Calu3 (cell line): Measurements from ENCODE around the gene WDFY4. TPM values are rescaled to one million over a fixed set of nuclear protein-coding genes. Genes with fewer than 3 reads are reported as not detected.

Source experiments
- BruUV-seq: library from RNA; stranded (reverse); fragments of 400-500 nt; replicated peaks from 2 replicates; lab custom pipeline; 2021; lab: Mats Ljungman, UMichigan
- CTCF ChIA-PET: fragments of 300-600 bp; sonication (Branson Sonifier 250); formaldehyde crosslinking; loops from one replicate; lab custom pipeline; 2022; ENCODE audit warnings: antibody characterized with exemption; lab: Charles Lee
- DNase-seq: peaks from one replicate; pipeline ENCODE4 v3.0.0; 2022
- H3K27ac Mint-ChIP-seq: one replicate; pipeline ENCODE4 v1.8.0; 2022; ENCODE audit warnings: mixed read lengths; ENCODE audit not compliant: unreplicated experiment
- H3K27me3 Mint-ChIP-seq: one replicate; pipeline ENCODE4 v1.8.0; 2022; ENCODE audit warnings: mixed read lengths; ENCODE audit not compliant: unreplicated experiment
- H3K36me3 Mint-ChIP-seq: one replicate; pipeline ENCODE4 v1.8.0; 2022; ENCODE audit warnings: mild to moderate bottlenecking, moderate library complexity, mixed read lengths; ENCODE audit not compliant: insufficient read depth, unreplicated experiment
- H3K4me1 Mint-ChIP-seq: one replicate; pipeline ENCODE4 v1.8.0; 2022; ENCODE audit warnings: mild to moderate bottlenecking, low read depth, mixed read lengths; ENCODE audit not compliant: unreplicated experiment
- H3K4me3 Mint-ChIP-seq: one replicate; pipeline ENCODE4 v1.8.0; 2022; ENCODE audit warnings: mild to moderate bottlenecking, low read depth, moderate library complexity, mixed read lengths; ENCODE audit not compliant: unreplicated experiment
- H3K9me3 Mint-ChIP-seq: one replicate; pipeline ENCODE4 v1.8.0; 2022; ENCODE audit warnings: low read depth, mixed read lengths; ENCODE audit not compliant: unreplicated experiment
- CTCF ChIP-seq: fragments of 200-600 bp; IDR thresholded peaks from one replicate; pipeline ENCODE4 v1.8.0; 2022; ENCODE audit warnings: antibody characterized with exemption; ENCODE audit not compliant: unreplicated experiment
- intact Hi-C: fragments of 100-400 bp; cut with micrococcal nuclease; formaldehyde crosslinking; loops from one replicate; pipeline ENCODE4 v1.10.0; 2022; ENCODE audit not compliant: unreplicated experiment
- total RNA-seq: library from RNA; stranded (reverse); gene quantifications from 2 replicates; pipeline ENCODE4 v1.2.3, GENCODE V29; 2022

The WDFY4 gene
- total RNA-seq, 1 experiment from 2014 or later, result not detected

GRCh38 chr10:48838834-48839233 is 154.2 kb downstream of the WDFY4 start:
- CTCF ChIA-PET, result no interaction called here
- H3K36me3 Mint-ChIP-seq, result no peaks in the 10 kb centered on the region
- DNase-seq, result no peak
- no peaks in the 10 kb centered on the region for H3K4me1 Mint-ChIP-seq
- no peaks in the 10 kb centered on the region for H3K9me3 Mint-ChIP-seq
- intact Hi-C loops, result no loop called here
- no peak overlapping the region for H3K27ac Mint-ChIP-seq
- no TSS peak for BruUV-seq
- peaks cover 93% of the 10 kb centered on the region for H3K27me3 Mint-ChIP-seq
- TF ChIP-seq CTCF, result no peak
- H3K4me3 Mint-ChIP-seq, result no peak overlapping the region

- CTCF ChIA-PET, result no interaction called here
- no peak for DNase-seq
- BruUV-seq, result no TSS peak
- no peak for TF ChIP-seq CTCF
- Mint-ChIP-seq H3K36me3 (no peaks in the 10 kb centered on the region), H3K9me3 (no peaks in the 10 kb centered on the region), H3K27ac (no peak overlapping the region), H3K27me3 (peaks cover 93% of the 10 kb centered on the region), H3K4me1 (no peaks in the 10 kb centered on the region), H3K4me3 (no peak overlapping the region)
- intact Hi-C loops, result no loop called here
Measured at GRCh38 chr10:48839809-48840679, 155.4 kb downstream of the WDFY4 start.

GRCh38 chr10:48842231-48842630 is 157.6 kb downstream of the WDFY4 start:
- H3K36me3 Mint-ChIP-seq, result no peaks in the 10 kb centered on the region
- no peak for TF ChIP-seq CTCF
- CTCF ChIA-PET, result no interaction called here
- intact Hi-C loops, result no loop called here
- H3K9me3 Mint-ChIP-seq, result no peaks in the 10 kb centered on the region
- no peak for DNase-seq
- H3K4me3 Mint-ChIP-seq, result no peak overlapping the region
- H3K4me1 Mint-ChIP-seq, result no peaks in the 10 kb centered on the region
- H3K27me3 Mint-ChIP-seq, result peaks cover 93% of the 10 kb centered on the region
- H3K27ac Mint-ChIP-seq, result no peak overlapping the region
- BruUV-seq, result no TSS peak

GRCh38 chr10:48843198-48843597 is 158.5 kb downstream of the WDFY4 start:
- TF ChIP-seq CTCF, result no peak
- no TSS peak for BruUV-seq
- intact Hi-C loops, result no loop called here
- H3K36me3 Mint-ChIP-seq, result no peaks in the 10 kb centered on the region
- CTCF ChIA-PET, result no interaction called here
- no peaks in the 10 kb centered on the region for H3K4me1 Mint-ChIP-seq
- peaks cover 93% of the 10 kb centered on the region for H3K27me3 Mint-ChIP-seq
- H3K27ac Mint-ChIP-seq, result no peak overlapping the region
- H3K9me3 Mint-ChIP-seq, result no peaks in the 10 kb centered on the region
- DNase-seq, result no peak
- no peak overlapping the region for H3K4me3 Mint-ChIP-seq
